HepG2 (cell line): Measurements from ENCODE around the gene GAL3ST2. TPM values are rescaled to one million over a fixed set of nuclear protein-coding genes. Genes with fewer than 3 reads are reported as not detected.

Source experiments
- AGO1 ChIP-seq: fragments of 200-400 bp; formaldehyde crosslinking; IDR thresholded peaks from 2 replicates; pipeline ENCODE4 v1.6.1; 2017; ENCODE audit warnings: mild to moderate bottlenecking, low read depth, low read length, moderate library complexity; ENCODE audit not compliant: poor library complexity, severe bottlenecking
- ATAD3A ChIP-seq: sonication (generic); formaldehyde crosslinking; IDR thresholded peaks from 2 replicates; pipeline ENCODE4 v1.4.0; 2020; ENCODE audit warnings: missing genetic modification reagents
- CBX1 ChIP-seq: IDR thresholded peaks from one replicate; pipeline ENCODE4 v1.6.1; 2016; ENCODE audit warnings: antibody characterized with exemption, low read depth
- CENPX ChIP-seq: sonication (generic); formaldehyde crosslinking; IDR thresholded peaks from 2 replicates; pipeline ENCODE4 v1.9.0; 2021; ENCODE audit warnings: mild to moderate bottlenecking, missing genetic modification reagents, moderate library complexity
- FOXO1 ChIP-seq: sonication (generic); formaldehyde crosslinking; IDR thresholded peaks from 2 replicates; pipeline ENCODE4 v1.4.0; 2020; ENCODE audit warnings: missing genetic modification reagents
- KAT2B ChIP-seq: fragments of 150-350 bp; IDR thresholded peaks from 2 replicates; pipeline ENCODE4 v1.6.1; 2014; ENCODE audit warnings: low read depth, low read length, borderline replicate concordance
- MNT ChIP-seq: fragments of 450-650 bp; IDR thresholded peaks from 2 replicates; pipeline ENCODE4 v1.6.1; 2016
- NCOA5 ChIP-seq: sonication (generic); formaldehyde crosslinking; IDR thresholded peaks from 2 replicates; pipeline ENCODE4 v1.4.0; 2020; ENCODE audit warnings: missing genetic modification reagents
- NR0B2 ChIP-seq: sonication (generic); formaldehyde crosslinking; IDR thresholded peaks from 2 replicates; pipeline ENCODE4 v1.4.0; 2020; ENCODE audit warnings: mild to moderate bottlenecking, missing genetic modification reagents
- ONECUT2 ChIP-seq: sonication (generic); formaldehyde crosslinking; IDR thresholded peaks from 2 replicates; pipeline ENCODE4 v1.4.0; 2020; ENCODE audit warnings: missing genetic modification reagents
- PAWR ChIP-seq: sonication (generic); formaldehyde crosslinking; IDR thresholded peaks from 2 replicates; pipeline ENCODE4 v1.4.0; 2020; ENCODE audit warnings: missing genetic modification reagents, mild to moderate bottlenecking, borderline replicate concordance
- RFX3 ChIP-seq: IDR thresholded peaks from 2 replicates; pipeline ENCODE4 v1.6.1; 2016; ENCODE audit warnings: missing biosample characterization, missing genetic modification reagents
- SKI ChIP-seq: fragments of 450-650 bp; IDR thresholded peaks from one replicate; pipeline ENCODE4 v1.6.1; 2018; ENCODE audit warnings: mild to moderate bottlenecking; ENCODE audit not compliant: partially characterized antibody
- ZBTB46 ChIP-seq: sonication (generic); formaldehyde crosslinking; IDR thresholded peaks from 2 replicates; pipeline ENCODE4 v1.4.0; 2020; ENCODE audit warnings: mild to moderate bottlenecking, missing genetic modification reagents, borderline replicate concordance
- ZNF18 ChIP-seq: sonication (generic); formaldehyde crosslinking; IDR thresholded peaks from 2 replicates; pipeline ENCODE4 v1.8.0; 2022; ENCODE audit warnings: mild to moderate bottlenecking, missing genetic modification reagents; ENCODE audit not compliant: insufficient replicate concordance
- ZNF253 ChIP-seq: sonication (generic); formaldehyde crosslinking; IDR thresholded peaks from 2 replicates; pipeline ENCODE4 v1.8.0; 2022; ENCODE audit warnings: mild to moderate bottlenecking, missing genetic modification reagents, borderline replicate concordance
- ZNF430 ChIP-seq: sonication (generic); formaldehyde crosslinking; IDR thresholded peaks from 2 replicates; pipeline ENCODE4 v1.9.0; 2021; ENCODE audit warnings: mild to moderate bottlenecking, missing genetic modification reagents
- ZNF513 ChIP-seq: sonication (generic); formaldehyde crosslinking; conservative IDR thresholded peaks from 2 replicates; pipeline ENCODE4 v1.5.0; 2020; ENCODE audit warnings: missing genetic modification reagents
- ZNF616 ChIP-seq: sonication (generic); formaldehyde crosslinking; IDR thresholded peaks from 2 replicates; pipeline ENCODE4 v1.5.0; 2020; ENCODE audit warnings: low read depth, mild to moderate bottlenecking, missing genetic modification reagents
- ZNF674 ChIP-seq: sonication (generic); formaldehyde crosslinking; IDR thresholded peaks from 2 replicates; pipeline ENCODE4 v1.5.0; 2020; ENCODE audit warnings: low read depth, mild to moderate bottlenecking, missing genetic modification reagents
- ZNF777 ChIP-seq: sonication (generic); formaldehyde crosslinking; IDR thresholded peaks from 2 replicates; pipeline ENCODE4 v1.4.0; 2020; ENCODE audit warnings: missing genetic modification reagents
- ZNF784 ChIP-seq: sonication (generic); formaldehyde crosslinking; IDR thresholded peaks from 2 replicates; pipeline ENCODE4 v1.5.1; 2020; ENCODE audit warnings: missing genetic modification reagents, mild to moderate bottlenecking, borderline replicate concordance
- polyA plus RNA-seq, 8 experiments: library from polyadenylated mRNA; depleted of rRNA in 3 of 8; stranded (reverse) in 7 of 8; unstranded in 1 of 8; fragments of >200 nt; fragmentation: Illumina TruSeq in 4 of 8; extraction: Trizol in 4 of 8; gene quantifications; 2 replicates each; pipeline versions ENCODE4 v1.2.1 to v1.2.3, GENCODE V29; 2011 to 2016; ENCODE audit warnings: low read depth in 4 of 8, missing spikeins in 1 of 8, mixed read lengths in 1 of 8; ENCODE audit not compliant: insufficient read depth in 1 of 8
- total RNA-seq, 5 experiments: library from RNA; depleted of rRNA; stranded (reverse); fragments of >200 nt; fragmentation: Illumina TruSeq; extraction: Trizol; gene quantifications; 2 replicates each; pipeline ENCODE4 v1.2.3, GENCODE V29; 2016; ENCODE audit warnings: low read depth in 1 of 5

GAL3ST2 gene
- total and polyA plus RNA-seq, 2 of the 13 experiments (the other 11 are each of a cell fraction or from before 2014, with no cell fraction given) = 0.17 to 0.20 TPM

GRCh38 chr2:241810307-241811200, 33.9 kb downstream of the GAL3ST2 start (continued):
- TF ChIP-seq ZNF674 (CRISPR knock-in tag) = no peak
- TF ChIP-seq NCOA5 = no peak
- no peak for TF ChIP-seq SKI
- no peak for TF ChIP-seq ZNF784 (CRISPR knock-in tag)
- no peak for TF ChIP-seq ZNF513 (CRISPR knock-in tag)
- no peak for TF ChIP-seq ZNF777 (CRISPR knock-in tag)
- TF ChIP-seq ZNF430 = no peak
- TF ChIP-seq CENPX = no peak
- no peak for TF ChIP-seq FOXO1
- TF ChIP-seq PAWR = no peak
- no peak for TF ChIP-seq KAT2B
- no peak for TF ChIP-seq ZBTB46 (CRISPR knock-in tag)
- no peak for TF ChIP-seq AGO1
- no peak for TF ChIP-seq RFX3 (CRISPR knock-in tag)
- TF ChIP-seq ATAD3A = no peak
- TF ChIP-seq ZNF18 (CRISPR knock-in tag) = no peak
- TF ChIP-seq ONECUT2 (CRISPR knock-in tag) = no peak
- TF ChIP-seq ZNF616 (CRISPR knock-in tag) = no peak
- no peak for TF ChIP-seq CBX1
- TF ChIP-seq NR0B2 (CRISPR knock-in tag) = no peak
- TF ChIP-seq ZNF253 (CRISPR knock-in tag) = no peak
- no peak for TF ChIP-seq MNT
